BJ (cell line): ENCODE measurements around the gene C19orf67. TPM values are rescaled to one million over a fixed set of nuclear protein-coding genes. Genes with fewer than 3 reads are reported as not detected.
"Not testable (repeated sequence)": the region's sequence is repeated elsewhere in the genome, so short reads cannot be mapped to it uniquely, and the experiment has no call there.

ENCODE experiments used
- CTCF ChIA-PET: fragments of 350-600 bp; formaldehyde crosslinking; extraction: SDS; loops from one replicate; lab custom pipeline; 2021; ENCODE audit warnings: antibody characterized with exemption, inconsistent platforms; lab: Yijun Ruan, JAX
- POLR2A ChIA-PET: fragments of 300-600 bp; sonication (Branson Sonifier 250); formaldehyde crosslinking; extraction: SDS; loops from one replicate; lab custom pipeline; 2021; ENCODE audit warnings: antibody characterized with exemption; lab: Charles Lee
- DNase-seq: peaks from one replicate; pipeline ENCODE4 v3.0.0-alpha.2; 2011; ENCODE audit warnings: low read depth
- H3K27me3 ChIP-seq: 2 replicates; pipeline ENCODE4 v1.6.0; 2011; ENCODE audit warnings: low read length; ENCODE audit not compliant: control insufficient read depth, insufficient read depth
- H3K36me3 ChIP-seq: 2 replicates; pipeline ENCODE4 v1.5.1; 2011; ENCODE audit warnings: low read length; ENCODE audit not compliant: control insufficient read depth, insufficient read depth
- H3K4me3 ChIP-seq: 2 replicates; pipeline ENCODE4 v1.5.1; 2011; ENCODE audit warnings: low read depth, mild to moderate bottlenecking, control low read depth, low read length
- CTCF ChIP-seq: IDR thresholded peaks from 2 replicates; pipeline ENCODE4 v1.5.1; 2011; ENCODE audit warnings: low read depth, mild to moderate bottlenecking, control low read depth, inconsistent platforms, low read length, moderate library complexity; ENCODE audit not compliant: insufficient read depth
- polyA plus RNA-seq: library from polyadenylated mRNA; depleted of rRNA; stranded (reverse); fragments of >200 nt; gene quantifications from 2 replicates; pipeline ENCODE4 v1.2.3, GENCODE V29; 2011

Gene C19orf67
- polyA plus RNA-seq, 1 experiment = not detected

- Histone ChIP-seq H3K27me3 (no peaks in the 10 kb centered on the region), H3K4me3 (no peak overlapping the region), H3K36me3 (no peaks in the 10 kb centered on the region)
- no peak for TF ChIP-seq CTCF
- CTCF ChIA-PET = interaction anchor here (0.6 to 1.8 kb wide), 5 partner anchors 9 to 23 kb away, joined by 3 to 12 read pairs (median 5); partner anchors contain the start of genes IL27RA, MISP3 and PALM3
- DNase-seq = no peak
- POLR2A ChIA-PET = no interaction called here
Measured at GRCh38 chr19:14052470-14052869, 33.1 kb downstream of the C19orf67 start.

- TF ChIP-seq CTCF = no peak
- Histone ChIP-seq H3K27me3 (no peaks in the 10 kb centered on the region), H3K36me3 (no peaks in the 10 kb centered on the region), H3K4me3 (no peak overlapping the region)
- ChIA-PET CTCF (interaction anchor here (0.9 to 1.8 kb wide), 4 partner anchors 10 to 21 kb away, joined by 3 to 12 read pairs (median 5); partner anchors contain the start of genes IL27RA, MISP3 and PALM3), POLR2A (no interaction called here)
- no peak for DNase-seq
Measured at GRCh38 chr19:14051980-14052379, 33.6 kb downstream of the C19orf67 start.

GRCh38 chr19:14050961-14051360, 34.6 kb downstream of the C19orf67 start:
- CTCF ChIA-PET = interaction anchor here (0.6 to 1.6 kb wide), 7 partner anchors 8 to 165 kb away, joined by 3 to 10 read pairs (median 3); partner anchors contain the start of gene IL27RA
- H3K4me3 ChIP-seq, H3K27me3 ChIP-seq, DNase-seq, H3K36me3 ChIP-seq, POLR2A ChIA-PET: not testable (repeated sequence)

- ChIA-PET CTCF (interaction anchor here (0.6 to 2.6 kb wide), 5 partner anchors 8 to 170 kb away, joined by 3 to 10 read pairs (median 7); no protein-coding TSS in a partner anchor), POLR2A (no interaction called here)
- DNase-seq = no peak
Measured at GRCh38 chr19:14050512-14050911, 35.1 kb downstream of the C19orf67 start.

GRCh38 chr19:14048443-14049153, 37.0 kb downstream of the C19orf67 start:
- ChIA-PET CTCF (interaction anchor here (0.7 to 3.5 kb wide), 13 partner anchors 11 to 452 kb away, joined by 3 to 20 read pairs (median 4); partner anchors contain the start of genes IL27RA and MISP3), POLR2A (no interaction called here)
- peak; percentile 89 for TF ChIP-seq CTCF
- no peaks in the 10 kb centered on the region for H3K27me3 ChIP-seq
- no peak for DNase-seq
- H3K4me3 ChIP-seq = no peak overlapping the region
- no peaks in the 10 kb centered on the region for H3K36me3 ChIP-seq

More at GRCh38 chr19:14050512-14050911, 35.1 kb downstream of the C19orf67 start:
- Histone ChIP-seq H3K27me3 (no peaks in the 10 kb centered on the region), H3K4me3 (no peak overlapping the region), H3K36me3 (no peaks in the 10 kb centered on the region)
- TF ChIP-seq CTCF = no peak

GRCh38 chr19:14047866-14048265, 37.7 kb downstream of the C19orf67 start:
- CTCF ChIA-PET = interaction anchor here (0.7 to 3.5 kb wide), 11 partner anchors 12 to 451 kb away, joined by 3 to 20 read pairs (median 4); partner anchors contain the start of gene IL27RA
- POLR2A ChIA-PET, H3K27me3 ChIP-seq, H3K4me3 ChIP-seq, H3K36me3 ChIP-seq, DNase-seq: not testable (repeated sequence)
